ENCODE measurements around the gene ANAPC10.

ANAPC10 gene

GRCh38 chr4:145044341-145044740 is 53.7 kb downstream of the ANAPC10 start:
- Histone ChIP-seq H3K27me3 (ENCODE audit: insufficient read depth, low read depth) (no peaks in the 10 kb centered on the region), H4K20me1 (ENCODE audit: insufficient read depth) (no peaks in the 10 kb centered on the region), H3K79me2 (ENCODE audit: insufficient read depth, low read depth) (0 out of 2 replicates have a peak, but pooled peaks cover 6% of the 10 kb centered on the region), H3K27ac (no peak overlapping the region), H3K36me3 (ENCODE audit: insufficient read depth) (no peaks in the 10 kb centered on the region), H3K4me3 (IDR thresholded peaks at IDR 0.05; ENCODE audit: insufficient read depth, low read depth, low read length) (no peak overlapping the region), H3K4me2 (no peak overlapping the region), H3K9ac (no peak overlapping the region), H2AFZ (ENCODE audit: low read depth) (no peak overlapping the region), H3K4me1 (ENCODE audit: low read depth, poor library complexity, severe bottlenecking) (peaks cover 22% of the 10 kb centered on the region)
- TF ChIP-seq CTCF (conservative IDR thresholded peaks at IDR 0.05; ENCODE audit: low read depth, low read length) = no peak

GRCh38 chr4:145043306-145043705 is 54.7 kb downstream of the ANAPC10 start:
- H3K4me3 ChIP-seq (IDR thresholded peaks at IDR 0.05; ENCODE audit: insufficient read depth, low read depth, low read length) = no peak overlapping the region
- TF ChIP-seq CTCF (conservative IDR thresholded peaks at IDR 0.05; ENCODE audit: low read depth, low read length) = no peak
- H3K36me3 ChIP-seq (ENCODE audit: insufficient read depth) = no peaks in the 10 kb centered on the region

DNA sequence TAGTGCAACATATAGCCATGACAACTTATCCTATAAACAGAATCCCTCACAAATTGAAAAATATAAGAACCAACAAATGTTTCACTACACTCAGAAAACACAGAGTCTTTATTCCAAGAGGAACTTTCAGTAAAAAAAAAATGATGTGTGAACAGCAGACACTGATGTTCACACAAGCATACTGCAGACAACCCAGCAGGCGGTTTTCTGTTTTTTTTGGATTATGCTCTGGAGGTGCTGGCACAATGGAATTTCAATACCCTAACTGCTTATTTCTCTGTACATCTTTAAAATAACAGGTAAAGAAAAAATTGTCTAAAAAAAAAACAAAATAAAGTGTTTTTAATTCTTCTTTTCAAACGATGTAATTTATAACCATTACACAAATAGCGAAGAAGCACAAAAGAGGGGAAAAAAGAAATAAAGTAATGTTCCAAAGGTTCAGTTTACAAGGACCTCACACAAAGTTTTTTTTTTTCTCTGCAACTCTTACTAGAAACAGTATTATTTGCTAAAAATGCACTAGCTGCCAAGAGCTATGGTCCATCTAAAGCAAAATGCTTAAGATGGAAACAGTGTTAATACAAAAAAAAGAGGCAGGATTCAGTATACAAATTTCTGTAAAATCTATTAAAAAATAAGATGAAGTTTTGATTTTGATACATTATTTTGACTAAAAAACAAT is 55.3 kb downstream of the ANAPC10 start:
- H3K9ac ChIP-seq = no peak overlapping the region
- no peak for TF ChIP-seq CTCF (conservative IDR thresholded peaks at IDR 0.05; ENCODE audit: low read depth, low read length)
- no peak overlapping the region for H3K27ac ChIP-seq
- no peak overlapping the region for H3K4me3 ChIP-seq (IDR thresholded peaks at IDR 0.05; ENCODE audit: insufficient read depth, low read depth, low read length)
- H3K4me1 ChIP-seq (ENCODE audit: low read depth, poor library complexity, severe bottlenecking) = peaks cover 18% of the 10 kb centered on the region
- H3K27me3 ChIP-seq (ENCODE audit: insufficient read depth, low read depth) = no peaks in the 10 kb centered on the region
- H3K36me3 ChIP-seq (ENCODE audit: insufficient read depth) = no peaks in the 10 kb centered on the region
- no peak overlapping the region for H2AFZ ChIP-seq (ENCODE audit: low read depth)
- no peaks in the 10 kb centered on the region for H4K20me1 ChIP-seq (ENCODE audit: insufficient read depth)
- H3K79me2 ChIP-seq (ENCODE audit: insufficient read depth, low read depth) = 0 out of 2 replicates have a peak, but pooled peaks cover 6% of the 10 kb centered on the region
- no peak overlapping the region for H3K4me2 ChIP-seq

More at GRCh38 chr4:145043306-145043705, 54.7 kb downstream of the ANAPC10 start:
- H2AFZ ChIP-seq (ENCODE audit: low read depth) = no peak overlapping the region
- H3K4me1 ChIP-seq (ENCODE audit: low read depth, poor library complexity, severe bottlenecking) = peaks cover 18% of the 10 kb centered on the region
- no peaks in the 10 kb centered on the region for H4K20me1 ChIP-seq (ENCODE audit: insufficient read depth)
- no peak overlapping the region for H3K9ac ChIP-seq
- no peaks in the 10 kb centered on the region for H3K27me3 ChIP-seq (ENCODE audit: insufficient read depth, low read depth)
- no peak overlapping the region for H3K4me2 ChIP-seq
- 0 out of 2 replicates have a peak, but pooled peaks cover 6% of the 10 kb centered on the region for H3K79me2 ChIP-seq (ENCODE audit: insufficient read depth, low read depth)
- H3K27ac ChIP-seq = no peak overlapping the region

DNA sequence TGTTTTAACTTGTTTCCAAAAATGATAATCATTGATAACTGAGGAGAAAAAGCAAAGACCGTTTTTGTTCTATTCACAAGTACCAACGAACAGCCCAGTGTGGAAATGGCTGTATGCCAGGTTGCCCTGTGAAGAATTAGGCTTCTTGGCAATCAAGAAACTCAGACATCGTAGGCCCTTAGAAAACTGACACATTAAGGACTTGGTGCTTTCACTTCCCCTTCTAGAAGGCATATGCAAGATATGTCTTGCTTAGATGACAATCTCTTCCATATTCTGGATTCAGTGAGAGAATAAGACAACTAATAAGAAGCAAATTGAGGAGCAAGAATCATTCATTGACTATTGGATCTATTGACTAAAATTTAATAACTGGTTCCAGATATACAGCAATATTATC is 56.6 kb downstream of the ANAPC10 start:
- Histone ChIP-seq H3K4me1 (ENCODE audit: low read depth, poor library complexity, severe bottlenecking) (peaks cover 18% of the 10 kb centered on the region), H3K36me3 (ENCODE audit: insufficient read depth) (no peaks in the 10 kb centered on the region), H3K27me3 (ENCODE audit: insufficient read depth, low read depth) (no peaks in the 10 kb centered on the region), H3K4me2 (no peak overlapping the region), H3K79me2 (ENCODE audit: insufficient read depth, low read depth) (0 out of 2 replicates have a peak, but pooled peaks cover 2% of the 10 kb centered on the region), H3K27ac (no peak overlapping the region), H4K20me1 (ENCODE audit: insufficient read depth) (no peaks in the 10 kb centered on the region), H3K4me3 (IDR thresholded peaks at IDR 0.05; ENCODE audit: insufficient read depth, low read depth, low read length) (no peak overlapping the region), H3K9ac (no peak overlapping the region), H2AFZ (ENCODE audit: low read depth) (no peak overlapping the region)
- TF ChIP-seq CTCF (conservative IDR thresholded peaks at IDR 0.05; ENCODE audit: low read depth, low read length) = no peak
